ENCODE results near the gene CATSPERB.
"Not testable (repeated sequence)": the region's sequence is repeated elsewhere in the genome, so short reads cannot be mapped to it uniquely, and the experiment has no call there.

Gene CATSPERB

GRCh38 chr14:91654836-91655235 is 77.0 kb downstream of the CATSPERB start:
- no peak for DNase-seq

GRCh38 chr14:91653451-91653850 is 78.4 kb downstream of the CATSPERB start:
- DNase-seq: no peak

GRCh38 chr14:91649930-91650329 is 82.0 kb downstream of the CATSPERB start:
- no peak for DNase-seq

- no peak for DNase-seq
Observed at GRCh38 chr14:91647856-91648255, 84.0 kb downstream of the CATSPERB start.

- DNase-seq: no peak
Observed at GRCh38 chr14:91636604-91637003, 95.3 kb downstream of the CATSPERB start.

- no peak for DNase-seq
Observed at GRCh38 chr14:91624757-91625156, 107.1 kb downstream of the CATSPERB start.

GRCh38 chr14:91614187-91614586 is 117.7 kb downstream of the CATSPERB start:
- no peak for DNase-seq

- DNase-seq: no peak
Observed at GRCh38 chr14:91613459-91614112, 118.3 kb downstream of the CATSPERB start.

- DNase-seq: no peak
Observed at GRCh38 chr14:91611528-91611927, 120.4 kb downstream of the CATSPERB start.

GRCh38 chr14:91609161-91609560 is 122.7 kb downstream of the CATSPERB start:
- no peak for DNase-seq

GRCh38 chr14:91607322-91608047 is 124.4 kb downstream of the CATSPERB start:
- no peak for DNase-seq

GRCh38 chr14:91606851-91607250 is 125.0 kb downstream of the CATSPERB start:
- DNase-seq: no peak

GRCh38 chr14:91604611-91605010 is 127.3 kb downstream of the CATSPERB start:
- not testable (repeated sequence) for DNase-seq

GRCh38 chr14:91599994-91600393 is 131.9 kb downstream of the CATSPERB start:
- no peak for DNase-seq

GRCh38 chr14:91595736-91596135 is 136.2 kb downstream of the CATSPERB start:
- no peak for DNase-seq

- not testable (repeated sequence) for DNase-seq
Observed at GRCh38 chr14:91593957-91594356, 137.9 kb downstream of the CATSPERB start.

GRCh38 chr14:91586410-91586809 is 145.5 kb downstream of the CATSPERB start:
- no peak for DNase-seq

- no peak for DNase-seq
Observed at GRCh38 chr14:91585856-91586255, 146.0 kb downstream of the CATSPERB start.

GRCh38 chr14:91582761-91583160 is 149.1 kb downstream of the CATSPERB start:
- no peak for DNase-seq

GRCh38 chr14:91580876-91581577 is 150.9 kb downstream of the CATSPERB start:
- DNase-seq: no peak

GRCh38 chr14:91577632-91578233 is 154.2 kb downstream of the CATSPERB start:
- DNase-seq: no peak

GRCh38 chr14:91575469-91576208 is 156.2 kb downstream of the CATSPERB start:
- no peak for DNase-seq
